Ovary (tissue), 9 donors: ENCODE measurements around the gene CSF2. TPM values are rescaled to one million over a fixed set of nuclear protein-coding genes. Genes with fewer than 3 reads are reported as not detected.

Source experiments
- DNase-seq, 5 donors: peaks; one replicate each; pipeline ENCODE4 v3.0.0-alpha.2; 2019 to 2020
- H3K27ac ChIP-seq, 2 donors: fragments of 200-600 bp; one replicate each; pipeline versions ENCODE4 v1.5.1 to v1.8.0; 2019 to 2022
- H3K27me3 ChIP-seq: fragments of 200-600 bp; one replicate; pipeline ENCODE4 v1.8.0; 2022
- H3K36me3 ChIP-seq: fragments of 200-600 bp; sonication (generic); one replicate; pipeline ENCODE4 v1.5.1; 2019
- H3K4me1 ChIP-seq: one replicate; pipeline ENCODE4 v1.8.1; 2013; ENCODE audit warnings: mild to moderate bottlenecking, moderate library complexity; ENCODE audit not compliant: insufficient read depth
- H3K4me3 ChIP-seq: fragments of 200-600 bp; sonication (generic); one replicate; pipeline ENCODE4 v1.5.1; 2017
- H3K9me3 ChIP-seq, 2 donors: fragments of 200-600 bp in 1 of 2; sonication (generic) in 1 of 2; one replicate each; pipeline versions ENCODE4 v1.5.1 to v1.8.1; 2013 to 2019; ENCODE audit warnings: mild to moderate bottlenecking in 1 of 2, moderate library complexity in 1 of 2
- EP300 ChIP-seq: sonication (generic); formaldehyde crosslinking; IDR thresholded peaks from one replicate; pipeline ENCODE4 v1.6.1; 2017; ENCODE audit warnings: antibody characterized with exemption
- POLR2A ChIP-seq: fragments of 450-650 bp; IDR thresholded peaks from one replicate; pipeline ENCODE4 v1.6.1; 2017; ENCODE audit warnings: antibody characterized with exemption, mild to moderate bottlenecking, moderate library complexity
- WGBS, 3 donors: extraction: QIAGEN DNeasy Blood & Tissue Kit in 1 of 3; methylation state at CpG; one replicate each; pipeline versions ENCODE4 v1.1.5 to v1.1.7; 2013 to 2017; 5-methylcytosine and 5-hydroxymethylcytosine counted together
- intact Hi-C, 4 donors: fragments of 100-400 bp; cut with DNase I; formaldehyde crosslinking; loops; one replicate each; pipeline versions ENCODE4 v1.11.0 to v1.15.1; 2022 to 2023
- polyA plus RNA-seq, 2 donors: library from polyadenylated mRNA; stranded (reverse); fragments of 200-250 nt in 1 of 2; fragments of 350-450 nt in 1 of 2; fragmentation: Illumina TruSeq in 1 of 2; extraction: RNeasy Lipid Tissue Mini Kit (QIAGEN cat#74804) in 1 of 2; gene quantifications; one replicate each; pipeline ENCODE4 v1.2.3, GENCODE V29; 2013 to 2014
- total RNA-seq, 7 donors: library from RNA; depleted of rRNA in 2 of 7; stranded (reverse); fragments of >200 nt in 2 of 7; fragmentation: NEBNext Ultra II Directional in 3 of 7; extraction: Animal tissue kit (Norgen Biotek cat#: 25700) in 3 of 7; gene quantifications; one replicate each; pipeline versions ENCODE4 v1.1.0 to v1.2.4, GENCODE V29; 2016 to 2023
- TF ChIP-seq, protein P1 (sequence below), 3 donors: fragments of 450-650 bp in 2 of 3; fragments of 200-600 bp in 1 of 3; IDR thresholded peaks; one replicate each; pipeline versions ENCODE4 v1.5.1 to v1.8.0; 2016 to 2022; ENCODE audit warnings: antibody characterized with exemption in 3 of 3, mild to moderate bottlenecking in 1 of 3
- donor health status: DM: no; HTN: no; CAD: no; lungs with moderate emphysema.
- donor health status: DM: no; HTN: no; CAD: no.
- donor health status: Bipolar disorder and iron deficiency.
- donor health status: DM: yes; HTN: yes; CAD: no.
- donor health status: DM: no; HTN: no; CAD: no.
- donor health status: DM: yes; HTN: yes; CAD: no.

The CSF2 gene
- total and polyA plus RNA-seq, 9 donors: 0.28 TPM; not detected in 8

DNA sequence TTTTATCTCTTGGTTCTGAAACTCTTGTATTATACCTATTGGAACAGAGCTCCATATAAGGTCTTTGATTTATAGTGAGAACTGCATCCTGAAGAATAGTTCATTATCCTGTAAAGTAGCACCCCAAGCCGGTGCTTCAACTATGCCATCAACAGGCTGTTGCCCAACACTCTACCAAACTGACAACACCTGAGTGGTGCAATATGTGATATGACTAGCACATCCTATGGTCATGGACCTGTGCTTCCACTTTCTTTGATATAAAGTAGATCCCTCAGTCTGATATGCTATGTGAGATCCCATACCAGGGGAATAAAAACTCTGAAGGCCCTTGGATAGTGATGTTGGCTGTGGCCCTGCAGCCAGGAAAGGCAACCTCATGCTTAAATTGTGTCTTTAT lies 15.8 kb downstream of the CSF2 start:
- TF ChIP-seq EP300 (no peak), POLR2A (no peak)
- TF ChIP-seq, protein P1, sequence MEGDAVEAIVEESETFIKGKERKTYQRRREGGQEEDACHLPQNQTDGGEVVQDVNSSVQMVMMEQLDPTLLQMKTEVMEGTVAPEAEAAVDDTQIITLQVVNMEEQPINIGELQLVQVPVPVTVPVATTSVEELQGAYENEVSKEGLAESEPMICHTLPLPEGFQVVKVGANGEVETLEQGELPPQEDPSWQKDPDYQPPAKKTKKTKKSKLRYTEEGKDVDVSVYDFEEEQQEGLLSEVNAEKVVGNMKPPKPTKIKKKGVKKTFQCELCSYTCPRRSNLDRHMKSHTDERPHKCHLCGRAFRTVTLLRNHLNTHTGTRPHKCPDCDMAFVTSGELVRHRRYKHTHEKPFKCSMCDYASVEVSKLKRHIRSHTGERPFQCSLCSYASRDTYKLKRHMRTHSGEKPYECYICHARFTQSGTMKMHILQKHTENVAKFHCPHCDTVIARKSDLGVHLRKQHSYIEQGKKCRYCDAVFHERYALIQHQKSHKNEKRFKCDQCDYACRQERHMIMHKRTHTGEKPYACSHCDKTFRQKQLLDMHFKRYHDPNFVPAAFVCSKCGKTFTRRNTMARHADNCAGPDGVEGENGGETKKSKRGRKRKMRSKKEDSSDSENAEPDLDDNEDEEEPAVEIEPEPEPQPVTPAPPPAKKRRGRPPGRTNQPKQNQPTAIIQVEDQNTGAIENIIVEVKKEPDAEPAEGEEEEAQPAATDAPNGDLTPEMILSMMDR (IDR thresholded peaks at IDR 0.05): no peak
- Histone ChIP-seq H3K27ac (no peak overlapping the region), H3K27me3 (no peaks in the 10 kb centered on the region), H3K4me3 (no peak overlapping the region), H3K9me3 (no peaks in the 10 kb centered on the region), H3K4me1 (no peaks in the 10 kb centered on the region), H3K36me3 (no peaks in the 10 kb centered on the region)
- 73 to 96% (median 89%) methylated on average over 1 of the region's 1 CpG for WGBS, 3 donors
- intact Hi-C loops: no loop called here
- no peak for DNase-seq

DNA sequence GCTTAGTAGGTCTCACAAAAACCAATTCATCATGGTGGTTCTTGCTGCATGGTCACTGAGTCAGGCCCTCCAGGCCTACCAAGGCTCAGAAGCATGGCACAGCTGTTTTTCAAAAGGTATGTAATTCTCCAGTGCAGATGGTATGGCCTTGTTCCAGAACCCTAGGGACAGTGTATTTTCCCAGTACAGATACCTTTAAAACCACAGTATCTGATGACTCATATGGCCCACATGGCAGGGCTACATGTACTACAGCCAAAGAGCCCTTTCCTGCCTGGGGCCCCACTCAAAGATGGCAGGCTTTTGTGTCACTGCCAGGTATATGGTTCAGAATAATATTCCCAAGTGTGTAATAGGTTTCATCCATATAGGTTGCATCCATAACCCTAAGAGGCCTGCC lies 16.5 kb downstream of the CSF2 start:
- H3K9me3 ChIP-seq: no peaks in the 10 kb centered on the region
- DNase-seq: no peak
- H3K4me1 ChIP-seq: no peaks in the 10 kb centered on the region
- H3K27me3 ChIP-seq: no peaks in the 10 kb centered on the region
- TF ChIP-seq POLR2A (no peak), EP300 (no peak)
- TF ChIP-seq, protein P1 (IDR thresholded peaks at IDR 0.05): no peak
- H3K4me3 ChIP-seq: no peak overlapping the region
- intact Hi-C loops: no loop called here
- no peak overlapping the region for H3K27ac ChIP-seq
- H3K36me3 ChIP-seq: no peaks in the 10 kb centered on the region

DNA sequence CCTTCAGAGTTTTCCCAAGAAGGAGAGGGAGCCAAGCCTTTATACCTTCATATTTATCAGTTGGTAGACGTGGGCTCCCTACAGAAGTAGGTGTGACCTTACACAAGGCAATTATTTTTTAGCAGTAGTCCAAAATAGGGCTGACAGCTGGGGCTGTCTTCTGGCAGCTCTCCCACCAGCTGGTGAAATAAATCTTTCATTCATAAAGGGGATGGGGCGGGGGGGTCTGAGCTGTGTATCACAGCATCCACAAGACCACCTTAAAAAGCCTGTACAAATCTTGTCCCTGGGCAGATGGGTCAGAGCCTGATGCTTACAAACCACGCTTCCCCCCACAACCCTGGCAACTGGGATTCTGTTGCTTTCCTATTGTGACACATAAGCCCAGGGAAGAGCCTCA lies 19.7 kb downstream of the CSF2 start:
- intact Hi-C loops: no loop called here
- no peak for DNase-seq
- Histone ChIP-seq H3K27me3 (no peaks in the 10 kb centered on the region), H3K27ac (no peak overlapping the region), H3K9me3 (no peaks in the 10 kb centered on the region), H3K4me1 (no peaks in the 10 kb centered on the region), H3K4me3 (no peak overlapping the region), H3K36me3 (no peaks in the 10 kb centered on the region)
- TF ChIP-seq, protein P1 (IDR thresholded peaks at IDR 0.05): no peak
- TF ChIP-seq POLR2A (no peak), EP300 (no peak)
- WGBS, 3 donors: 27 to 51% (median 29%) methylated on average over 3 of the region's 3 CpGs

DNA sequence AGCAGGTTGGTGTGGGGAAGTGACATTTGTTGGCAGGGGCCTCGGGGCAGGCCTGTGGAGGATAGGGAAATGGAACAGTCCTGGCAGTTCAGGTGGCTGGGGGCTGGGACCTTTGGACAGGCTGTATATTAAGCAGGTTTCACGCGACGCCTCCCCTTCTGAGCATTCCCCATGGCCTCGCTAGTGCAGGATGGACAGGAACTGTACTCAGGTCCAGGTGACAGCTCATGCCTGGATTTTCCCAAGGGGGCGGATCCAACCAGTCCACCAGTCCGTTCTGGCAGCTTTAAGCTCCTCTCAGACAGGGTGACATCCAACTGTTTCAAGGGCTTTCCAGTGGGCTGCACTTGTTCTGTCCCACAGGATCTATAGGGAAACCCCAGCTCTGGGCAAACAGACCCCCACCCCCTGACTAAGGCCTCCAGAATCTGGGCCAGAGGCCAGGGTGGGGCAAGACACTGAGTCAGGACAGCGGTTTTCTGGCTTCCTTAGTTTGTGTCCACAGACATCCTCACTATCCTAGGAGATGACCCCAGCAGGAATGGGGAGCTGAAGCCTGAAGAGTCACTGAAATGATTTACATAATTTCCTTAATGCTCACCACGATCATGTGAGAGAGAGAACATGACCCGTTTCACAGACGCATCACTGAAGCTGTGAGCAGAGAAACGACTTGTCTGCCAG lies 20.9 kb downstream of the CSF2 start:
- 70 to 79% (median 70%) methylated on average over 12 of the region's 12 CpGs for WGBS, 3 donors
- no peaks in the 10 kb centered on the region for H3K9me3 ChIP-seq
- H3K27me3 ChIP-seq: no peaks in the 10 kb centered on the region
- H3K36me3 ChIP-seq: no peaks in the 10 kb centered on the region
- TF ChIP-seq EP300 (no peak), POLR2A (no peak)
- TF ChIP-seq, protein P1 (IDR thresholded peaks at IDR 0.05): no peak
- DNase-seq: no peak
- H3K4me1 ChIP-seq: no peaks in the 10 kb centered on the region
- no peak overlapping the region for H3K4me3 ChIP-seq
- intact Hi-C loops: no loop called here
- no peak overlapping the region for H3K27ac ChIP-seq
